ENCODE measurements around the gene AP5M1.
"Not testable (repeated sequence)": the region's sequence is repeated elsewhere in the genome, so short reads cannot be mapped to it uniquely, and the experiment has no call there.

AP5M1 gene

GRCh38 chr14:57291692-57292647 is 23.2 kb downstream of the AP5M1 start:
- no peak for DNase-seq

GRCh38 chr14:57293866-57294837 is 25.4 kb downstream of the AP5M1 start:
- DNase-seq = no peak

DNA sequence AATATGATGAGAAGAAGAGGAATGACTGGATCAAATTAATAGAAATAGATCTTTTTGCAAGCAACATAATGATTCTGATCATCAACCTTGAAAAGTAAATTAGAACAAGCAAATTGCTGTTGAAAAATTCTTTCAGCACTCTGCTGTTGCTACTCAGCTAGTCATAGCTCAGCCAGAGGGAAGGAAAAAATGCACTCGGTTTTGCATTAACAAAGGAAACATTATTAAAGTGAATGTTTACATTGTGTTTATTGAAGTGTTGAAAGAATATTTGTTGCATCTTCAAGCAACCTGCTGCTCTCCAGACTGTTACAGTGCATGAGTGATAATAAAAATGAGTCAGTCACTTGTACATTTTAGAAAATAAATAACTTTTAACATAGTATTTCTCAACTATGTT is 26.5 kb downstream of the AP5M1 start:
- no peak for DNase-seq

- peak; percentile 37 for DNase-seq
Observed at GRCh38 chr14:57297852-57298251, 29.1 kb downstream of the AP5M1 start.

DNA sequence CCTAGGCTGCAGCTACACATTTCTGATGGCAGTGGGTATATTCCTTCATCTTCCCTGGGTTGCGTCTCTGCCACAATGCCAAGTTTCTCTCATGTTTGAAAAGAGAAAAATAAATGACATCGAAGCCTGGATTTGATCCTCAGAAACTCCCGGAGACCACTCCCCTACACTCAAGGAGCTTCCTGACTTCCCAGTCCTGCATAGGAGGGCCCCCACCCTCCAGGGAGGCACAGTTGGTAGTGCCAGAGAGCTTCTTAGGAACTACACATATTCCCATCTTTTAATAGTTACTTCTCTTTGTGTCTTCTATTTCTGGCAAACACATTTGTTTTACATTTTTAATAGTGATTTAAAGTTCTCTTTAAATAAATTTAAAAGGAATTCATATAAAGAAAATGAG is 30.7 kb downstream of the AP5M1 start:
- DNase-seq = no peak

GRCh38 chr14:57302883-57303282 is 34.1 kb downstream of the AP5M1 start:
- DNase-seq = no peak

- no peak for DNase-seq
Observed at GRCh38 chr14:57314396-57315089, 45.8 kb downstream of the AP5M1 start.

- DNase-seq = peak; percentile 73
Observed at GRCh38 chr14:57317248-57317833, 48.6 kb downstream of the AP5M1 start.

DNA sequence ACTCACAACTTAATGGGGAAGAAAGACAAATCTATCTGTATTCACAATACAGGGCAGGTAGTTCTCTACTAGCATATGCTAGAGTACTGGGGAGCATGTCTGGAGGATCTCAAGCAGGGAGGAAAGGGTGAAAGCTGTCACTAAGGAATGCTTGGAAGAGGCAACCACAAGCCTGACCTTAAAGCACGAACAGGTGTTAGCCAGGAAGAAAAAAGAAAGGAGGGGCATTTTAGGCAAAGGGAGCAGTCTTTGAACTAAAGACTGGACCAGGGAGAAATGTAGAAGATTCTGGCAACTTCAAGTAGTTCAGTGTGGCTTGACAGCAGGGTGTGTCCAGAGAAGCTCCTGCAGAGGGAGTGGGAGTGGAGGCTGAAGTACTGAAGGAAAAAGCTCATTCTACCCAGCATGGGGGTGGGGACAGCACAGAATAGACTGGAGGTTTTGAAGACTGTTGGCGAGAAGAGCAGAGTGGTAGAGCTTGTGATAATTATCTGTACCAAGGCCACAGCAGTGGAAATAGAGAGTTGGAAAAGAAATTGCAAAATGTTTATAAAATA is 50.9 kb downstream of the AP5M1 start:
- no peak for DNase-seq

GRCh38 chr14:57323721-57324120 is 55.0 kb downstream of the AP5M1 start:
- no peak for DNase-seq

GRCh38 chr14:57326253-57326652 is 57.5 kb downstream of the AP5M1 start:
- no peak for DNase-seq

DNA sequence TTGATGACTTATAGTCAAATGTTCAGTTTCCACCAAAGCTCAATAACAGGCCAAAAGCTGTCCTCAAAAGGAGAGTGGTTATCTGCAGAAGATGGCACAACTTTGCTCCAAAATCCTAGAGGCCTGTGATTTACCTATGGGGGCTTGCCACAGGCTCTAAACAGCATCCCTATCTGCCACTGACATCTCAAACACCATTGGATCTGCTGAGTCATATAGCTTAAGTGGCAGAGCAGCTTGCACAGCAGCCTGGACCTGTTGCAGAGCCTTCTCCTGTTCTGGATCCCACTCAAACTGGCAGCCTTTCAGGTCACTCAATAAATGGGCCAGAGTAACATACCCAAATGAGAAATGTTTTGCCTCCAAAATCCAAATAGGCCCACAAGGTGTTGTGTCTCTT is 61.1 kb downstream of the AP5M1 start:
- DNase-seq = no peak

- DNase-seq = not testable (repeated sequence)
Observed at GRCh38 chr14:57332475-57332874, 63.7 kb downstream of the AP5M1 start.

GRCh38 chr14:57333726-57334125 is 65.0 kb downstream of the AP5M1 start:
- not testable (repeated sequence) for DNase-seq

- DNase-seq = not testable (repeated sequence)
Observed at GRCh38 chr14:57343545-57344297, 75.0 kb downstream of the AP5M1 start.

DNA sequence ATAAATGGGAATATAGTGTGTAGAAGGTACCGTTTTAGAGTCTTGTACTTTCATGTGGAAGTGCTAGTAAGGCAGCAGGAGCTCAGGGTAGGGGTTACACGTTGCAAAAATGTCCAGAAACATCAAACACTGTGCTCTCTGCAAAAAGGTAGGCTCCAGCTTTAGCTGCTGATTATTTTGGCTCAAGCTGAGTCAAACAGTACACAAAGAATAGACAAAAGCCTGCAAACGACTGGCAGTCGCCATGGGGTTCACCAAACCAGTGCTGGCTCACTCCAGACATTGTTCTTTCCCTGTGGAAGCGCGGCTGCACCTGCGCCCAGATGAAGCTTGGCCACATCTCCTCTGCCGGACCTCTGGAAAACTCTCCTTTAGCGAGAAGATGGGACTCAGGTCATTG is 76.3 kb downstream of the AP5M1 start:
- no peak for DNase-seq

- DNase-seq = no peak
Observed at GRCh38 chr14:57346741-57347140, 78.0 kb downstream of the AP5M1 start.

Measured in femur (tissue), 1 donor.